Measurements from ENCODE around the gene TMEM60. TPM values are rescaled to one million over a fixed set of nuclear protein-coding genes. Genes with fewer than 3 reads are reported as not detected.

TMEM60 gene
- total RNA-seq, 2 donors from 2014 or later: 7.6 to 11.3 TPM

GRCh38 chr7:77745746-77746145 lies 52.5 kb downstream of the TMEM60 start:
- no peak for DNase-seq

More at GRCh38 chr7:77745746-77746145, 52.5 kb downstream of the TMEM60 start:
- ATAC-seq: no peak
- intact Hi-C loops (cut with DNase I): no loop called here

Other genes starting within 250 kb of the TMEM60 start
- gene RSBN1L, start 102.0 kb downstream of the TMEM60 start, total RNA-seq: 1 to 10 TPM; 9.5 to 9.7 TPM
- 10 to 100 TPM; 17.3 to 17.7 TPM for gene PHTF2, start 339 bp upstream of the TMEM60 start, total RNA-seq

Measured in left cardiac atrium (tissue), 4 donors.